ENCODE results near the gene VTI1A. TPM values are rescaled to one million over a fixed set of nuclear protein-coding genes. Genes with fewer than 3 reads are reported as not detected.

The VTI1A gene
- total and polyA plus RNA-seq, 2 of the 8 experiments (the other 6 are each of a cell fraction or from before 2014, with no cell fraction given) = 6.0 to 20.0 TPM

DNA sequence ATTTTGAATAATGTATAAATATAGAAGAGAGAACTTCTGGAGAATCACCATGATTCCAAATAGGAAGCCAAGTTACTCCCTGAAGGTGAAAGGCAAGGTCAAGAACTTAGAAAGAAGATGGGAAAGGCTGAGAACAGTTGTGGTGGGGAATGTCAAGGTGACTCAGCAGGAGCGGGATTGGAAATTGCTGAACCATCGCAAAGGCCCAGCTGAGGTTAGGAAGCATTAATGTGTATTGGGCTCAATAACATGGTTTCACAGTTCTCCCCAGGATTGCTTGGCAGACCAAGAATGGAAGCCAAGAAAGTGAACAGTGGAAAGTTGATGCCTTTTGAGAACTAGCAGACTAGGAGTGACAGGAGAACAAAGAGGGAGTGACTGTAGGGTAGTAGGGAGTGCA, 133.3 kb downstream of the VTI1A start:
- Histone ChIP-seq H3K18ac (ENCODE audit: extremely low read depth, low read length) (no peak overlapping the region), H4K91ac (replicated peaks; ENCODE audit: insufficient read length, low read length) (no peak overlapping the region), H2BK12ac (ENCODE audit: low read depth, low read length) (no peak overlapping the region), H3K4me1 (replicated peaks in 1 of 4; ENCODE audit: control insufficient read depth in 3 of 4, insufficient read depth in 4 of 4, low read length in 3 of 4) (peaks cover 0 to 7% (median 0%) of the 10 kb centered on the region in 4 experiments; a peak in 3 of 7 replicates), H2AK5ac (ENCODE audit: low read depth, low read length) (no peak overlapping the region), H4K5ac (ENCODE audit: insufficient read length, low read depth, low read length) (no peak overlapping the region), H3K4me3 (ENCODE audit: extremely low read depth in 1 of 4, insufficient read depth in 2 of 4, low read depth in 3 of 4, low read length in 4 of 4) (no peak overlapping the region), H3K56ac (replicated peaks; ENCODE audit: insufficient read length, low read depth, low read length) (no peak overlapping the region), H3K36me3 (ENCODE audit: control insufficient read depth in 2 of 4, insufficient read depth in 4 of 4, low read length in 3 of 4) (no peaks in the 10 kb centered on the region; a peak in 1 of 8 replicates), H3K9ac (replicated peaks in 1 of 4; ENCODE audit: extremely low read depth in 1 of 4, low read depth in 3 of 4, low read length in 3 of 4) (no peak overlapping the region), H2BK120ac (replicated peaks; ENCODE audit: low read depth, low read length) (no peak overlapping the region), H3K9me3 (ENCODE audit: insufficient read depth in 2 of 2, low read depth in 1 of 2, low read length in 1 of 2) (no peaks in the 10 kb centered on the region), H2BK20ac (ENCODE audit: low read length) (no peak overlapping the region), H2BK5ac (ENCODE audit: low read depth, low read length) (no peak overlapping the region), H3K79me2 (ENCODE audit: control insufficient read depth in 1 of 2, insufficient read depth in 2 of 2, low read length in 2 of 2) (no peaks in the 10 kb centered on the region), H2AFZ (ENCODE audit: low read length) (no peak overlapping the region), H3K14ac (ENCODE audit: insufficient read length) (no peak overlapping the region), H3K4me2 (ENCODE audit: insufficient read depth in 1 of 2, low read depth in 2 of 2, low read length in 2 of 2) (no peak overlapping the region), H3K27me3 (replicated peaks in 1 of 4; ENCODE audit: control insufficient read depth in 3 of 4, extremely low read depth in 1 of 4, insufficient read depth in 3 of 4, low read length in 3 of 4) (no peaks in the 10 kb centered on the region), H4K8ac (ENCODE audit: extremely low read depth, insufficient read depth, low read length) (no peak overlapping the region), H2BK15ac (ENCODE audit: low read length) (no peak overlapping the region), H3K23ac (ENCODE audit: insufficient read length) (no peak overlapping the region), H3K4ac (replicated peaks; ENCODE audit: insufficient read length, low read depth, low read length) (no peak overlapping the region), H3K23me2 (ENCODE audit: low read depth, low read length) (no peaks in the 10 kb centered on the region), H3K79me1 (ENCODE audit: low read depth, low read length) (no peaks in the 10 kb centered on the region), H3K27ac (ENCODE audit: low read depth, low read length) (no peak overlapping the region), H4K20me1 (replicated peaks in 1 of 2; ENCODE audit: control insufficient read depth in 1 of 2, insufficient read depth in 2 of 2, low read length in 2 of 2) (no peaks in the 10 kb centered on the region)
- FAIRE-seq = no peak
- POLR2A ChIA-PET (ENCODE audit: partially characterized antibody) = no interaction called here
- WGBS, 2 experiments (ENCODE audit: extremely low coverage in 1 of 2, insufficient coverage in 1 of 2, insufficient read length in 1 of 2, insufficient replicate concordance in 2 of 2, low coverage in 1 of 2, low lambda C conversion rate in 2 of 2, missing lambda C conversion rate in 1 of 2) = 82% methylated on average over 2 of the region's 2 CpGs; no CpG with 5 or more reads in 1 of the 2 experiments
- DNase-seq (ENCODE audit: low read depth in 1 of 2, low spot score in 2 of 2) = no peak
- CTCF ChIA-PET (ENCODE audit: partially characterized antibody) = no interaction called here
- TF ChIP-seq BACH1 (IDR thresholded peaks at IDR 0.05; ENCODE audit: low read length) (peak; percentile 59; the same call in 1 of the 2 replicates), HDAC6 (IDR thresholded peaks at IDR 0.05; ENCODE audit: low read depth, low read length) (no peak)
